Measurements from ENCODE around the gene ASB4. TPM values are rescaled to one million over a fixed set of nuclear protein-coding genes. Genes with fewer than 3 reads are reported as not detected.

ASB4 gene
- total and polyA plus RNA-seq, 2 donors (not counting 3 experiments of a cell fraction or from before 2014, with no cell fraction given) = not detected

GRCh38 chr7:95531605-95532219, 46.0 kb downstream of the ASB4 start:
- Histone ChIP-seq H3K27ac (ENCODE audit: insufficient read depth, low read depth, low read length) (no peak overlapping the region), H3K9me3 (replicated peaks; ENCODE audit: control insufficient read depth, insufficient read depth, low read length) (no peaks in the 10 kb centered on the region), H3K4me1 (ENCODE audit: control insufficient read depth, extremely low read depth, insufficient read depth, low read length) (no peaks in the 10 kb centered on the region), H2AFZ (ENCODE audit: low read depth, low read length) (no peak overlapping the region), H4K20me1 (replicated peaks; ENCODE audit: control insufficient read depth, extremely low read depth, insufficient read depth, low read length) (no peaks in the 10 kb centered on the region), H3K27me3 (ENCODE audit: control insufficient read depth in 2 of 2, insufficient read depth in 2 of 2, low read length in 2 of 2) (peaks cover 8 to 12% of the 10 kb centered on the region in 2 experiments), H3K36me3 (ENCODE audit: control insufficient read depth in 2 of 2, extremely low read depth in 1 of 2, insufficient read depth in 2 of 2, low read length in 2 of 2) (no peaks in the 10 kb centered on the region), H3K79me2 (ENCODE audit: control insufficient read depth, insufficient read depth, low read length) (no peaks in the 10 kb centered on the region), H3K4me3 (replicated peaks in 1 of 3; ENCODE audit: insufficient read depth in 1 of 3, low read depth in 1 of 3, low read length in 3 of 3) (no peak overlapping the region), H3K4me2 (ENCODE audit: insufficient read depth, low read length) (no peak overlapping the region), H3K9ac (replicated peaks; ENCODE audit: extremely low read depth, insufficient read depth, low read length) (no peak overlapping the region), H3K9me1 (replicated peaks; ENCODE audit: control insufficient read depth, extremely low read depth, insufficient read depth, low read length) (no peaks in the 10 kb centered on the region)
- no peak for TF ChIP-seq MYC (IDR thresholded peaks at IDR 0.05; ENCODE audit: low read depth, low read length)
- no peak for TF ChIP-seq CTCF (IDR thresholded peaks at IDR 0.05; ENCODE audit: extremely low read depth in 1 of 2, insufficient read depth in 1 of 2, low read depth in 1 of 2, low read length in 2 of 2)
- no peak for TF ChIP-seq JUN (IDR thresholded peaks at IDR 0.05; ENCODE audit: borderline replicate concordance, insufficient read depth, insufficient read length, low read depth)
- TF ChIP-seq MAX (IDR thresholded peaks at IDR 0.05; ENCODE audit: insufficient read depth, insufficient read length) = no peak
- no peak for TF ChIP-seq FOS (IDR thresholded peaks at IDR 0.05; ENCODE audit: borderline replicate concordance, insufficient read depth, low read length)
- no peak for TF ChIP-seq POLR2AphosphoS5 (IDR thresholded peaks at IDR 0.05; ENCODE audit: insufficient read depth, low read depth, low read length)
- no peak for TF ChIP-seq GATA2 (IDR thresholded peaks at IDR 0.05; ENCODE audit: insufficient read depth, insufficient read length, low read depth, low read length)
- intact Hi-C loops (cut with micrococcal nuclease) = no loop called here
- BruUV-seq (replicated peaks) = no TSS peak
- dilution Hi-C loops (cut with MboI; ENCODE audit: extremely low pct_ligation_motif_present, low sequenced_read_pairs) = no loop called here
- POLR2A ChIA-PET = no interaction called here
- DNase-seq (ENCODE audit: low read depth, low spot score) (no peak), FAIRE-seq (no peak)
- CTCF ChIA-PET = interaction anchor here (0.8 to 27.9 kb wide), 2 partner anchors 13 to 157 kb away, joined by 3 to 917 read pairs; no protein-coding TSS in a partner anchor

All from endothelial cell of umbilical vein (primary cell).